Body of pancreas (tissue), 4 donors: ENCODE data around the gene SMO. TPM values are rescaled to one million over a fixed set of nuclear protein-coding genes. Genes with fewer than 3 reads are reported as not detected.

ENCODE experiments used
- ATAC-seq: fragments of 150-250 bp; one replicate; pipeline ENCODE4 v1.9.1; 2016
- DNase-seq, 4 donors: peaks; one replicate each; pipeline ENCODE4 v3.0.0-alpha.2; 2019
- H3K27ac ChIP-seq, 4 donors: fragments of 200-600 bp; sonication (generic); 1 replicate in 3 of 4; 2 replicates in 1 of 4; pipeline versions ENCODE4 v1.5.1 to v1.6.1; 2016 to 2019; ENCODE audit warnings: mild to moderate bottlenecking in 1 of 4, mixed read lengths in 1 of 4, moderate library complexity in 1 of 4
- H3K27me3 ChIP-seq, 2 donors: fragments of 200-600 bp; sonication (generic); one replicate each; pipeline ENCODE4 v1.6.0; 2016; ENCODE audit warnings: mild to moderate bottlenecking in 1 of 2
- H3K36me3 ChIP-seq, 2 donors: fragments of 200-600 bp; sonication (generic); replicated peaks in 1 of 2; 2 replicates each; pipeline ENCODE4 v1.5.1; 2016; ENCODE audit warnings: low read depth in 2 of 2; ENCODE audit not compliant: insufficient read depth in 1 of 2
- H3K4me1 ChIP-seq: fragments of 200-600 bp; sonication (generic); one replicate; pipeline ENCODE4 v1.6.0; 2016
- H3K4me3 ChIP-seq, 2 donors: fragments of 200-600 bp; sonication (generic); 1 replicate in 1 of 2; 2 replicates in 1 of 2; pipeline ENCODE4 v1.5.1; 2016 to 2019
- H3K9me3 ChIP-seq, 3 donors: fragments of 200-600 bp; sonication (generic); 1 replicate in 2 of 3; 2 replicates in 1 of 3; pipeline ENCODE4 v1.5.1; 2016
- POLR2A ChIP-seq, 3 donors: fragments of 450-650 bp; IDR thresholded peaks; one replicate each; pipeline ENCODE4 v1.6.1; 2016; ENCODE audit warnings: antibody characterized with exemption in 3 of 3, mild to moderate bottlenecking in 2 of 3
- WGBS, 2 donors: methylation state at CpG; one replicate each; pipeline ENCODE4 v1.1.5; 2017; 5-methylcytosine and 5-hydroxymethylcytosine counted together
- intact Hi-C: fragments of 100-400 bp; cut with DNase I; formaldehyde crosslinking; loops from one replicate; pipeline ENCODE4 v1.15.1; 2023
- total RNA-seq, 2 donors: library from RNA; depleted of rRNA; stranded (reverse); fragments of >200 nt; gene quantifications; one replicate each; pipeline ENCODE4 v1.1.0, GENCODE V29; 2016
- TF ChIP-seq, protein P1 (sequence below), 7 experiments: fragments of 450-650 bp in 4 of 7; fragments of 200-600 bp in 3 of 7; sonication (generic) in 3 of 7; IDR thresholded peaks; one replicate each; pipeline ENCODE4 v1.5.1; 2016 to 2019; ENCODE audit warnings: antibody characterized with exemption in 7 of 7

The SMO gene
- total RNA-seq = 10 to 100 TPM in 1 of 2 donors, 1 to 10 TPM in 1; 6.5 to 12.2 TPM

DNA sequence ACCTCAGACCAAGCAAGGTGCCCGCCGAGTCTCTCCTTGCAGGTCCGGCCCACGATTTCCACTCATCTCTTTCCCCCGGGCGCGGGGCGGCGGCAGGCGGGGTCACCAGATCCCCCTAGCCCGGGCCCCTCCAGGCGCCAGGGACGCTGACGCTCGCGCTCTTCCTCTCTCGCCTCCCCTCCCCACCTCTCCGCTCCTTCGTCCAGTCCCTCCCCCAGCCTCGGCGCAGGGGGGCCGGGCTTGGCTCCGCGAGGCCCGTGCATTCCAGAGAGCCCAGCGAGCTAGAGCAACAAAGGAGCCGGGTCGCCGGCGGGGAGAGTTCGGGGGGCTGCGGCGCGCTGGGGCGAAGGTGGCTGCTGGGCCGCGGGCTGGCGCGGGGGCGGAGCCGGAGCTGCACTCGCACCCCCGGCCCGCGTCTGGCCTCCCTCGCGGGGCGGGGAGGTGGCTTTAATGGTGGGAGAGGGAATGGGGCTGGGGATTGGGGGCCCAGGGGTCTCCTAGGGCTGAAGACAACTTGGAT lies at the start of gene SMO:
Gene SMO (plus strand): TSS at position 262 of the 520 bp plus-strand sequence. CDS start 519 bp downstream, outside the sequence.
- Histone ChIP-seq H3K4me1 (peaks cover 9% of the 10 kb centered on the region), H3K9me3 (no peaks in the 10 kb centered on the region), H3K27ac (peak within 1 kb of the TSS in 2 of 4 donors; percentile 34 to 55), H3K36me3 (no peaks in the 10 kb centered on the region), H3K4me3 (peak within 1 kb of the TSS; percentile 65 to 86), H3K27me3 (no peaks in the 10 kb centered on the region)
- peak; percentile 83 for ATAC-seq
- peak; percentile 46 to 64 (median 57) for DNase-seq
- 0 to 1% methylated on average over 3 to 48 of the region's 48 CpGs for WGBS, 2 donors
- peak; percentile 18 to 45 (median 36) for TF ChIP-seq POLR2A (IDR thresholded peaks at IDR 0.05)
- TF ChIP-seq, protein P1, sequence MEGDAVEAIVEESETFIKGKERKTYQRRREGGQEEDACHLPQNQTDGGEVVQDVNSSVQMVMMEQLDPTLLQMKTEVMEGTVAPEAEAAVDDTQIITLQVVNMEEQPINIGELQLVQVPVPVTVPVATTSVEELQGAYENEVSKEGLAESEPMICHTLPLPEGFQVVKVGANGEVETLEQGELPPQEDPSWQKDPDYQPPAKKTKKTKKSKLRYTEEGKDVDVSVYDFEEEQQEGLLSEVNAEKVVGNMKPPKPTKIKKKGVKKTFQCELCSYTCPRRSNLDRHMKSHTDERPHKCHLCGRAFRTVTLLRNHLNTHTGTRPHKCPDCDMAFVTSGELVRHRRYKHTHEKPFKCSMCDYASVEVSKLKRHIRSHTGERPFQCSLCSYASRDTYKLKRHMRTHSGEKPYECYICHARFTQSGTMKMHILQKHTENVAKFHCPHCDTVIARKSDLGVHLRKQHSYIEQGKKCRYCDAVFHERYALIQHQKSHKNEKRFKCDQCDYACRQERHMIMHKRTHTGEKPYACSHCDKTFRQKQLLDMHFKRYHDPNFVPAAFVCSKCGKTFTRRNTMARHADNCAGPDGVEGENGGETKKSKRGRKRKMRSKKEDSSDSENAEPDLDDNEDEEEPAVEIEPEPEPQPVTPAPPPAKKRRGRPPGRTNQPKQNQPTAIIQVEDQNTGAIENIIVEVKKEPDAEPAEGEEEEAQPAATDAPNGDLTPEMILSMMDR (IDR thresholded peaks at IDR 0.05) = no peak
- intact Hi-C loops = no loop called here

DNA sequence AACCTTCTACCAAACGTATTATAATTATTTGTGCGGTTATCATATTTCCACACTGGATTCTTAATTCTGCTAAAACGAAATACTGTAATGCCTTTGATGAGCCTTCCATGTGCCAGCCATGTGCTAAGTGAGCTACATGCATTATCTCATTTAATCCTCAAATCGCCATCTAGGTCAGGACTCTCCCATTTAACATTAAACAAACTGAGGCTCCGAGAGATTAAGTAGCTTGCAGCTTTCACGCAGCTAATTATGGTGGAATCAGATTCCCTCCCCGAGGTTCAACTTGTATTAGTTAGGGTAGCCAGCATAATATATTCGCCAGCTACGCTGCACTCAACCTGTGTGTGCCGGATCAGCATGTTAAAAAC lies 44.7 kb upstream of the SMO start:
- no peak for DNase-seq
- WGBS, 2 donors = 28 to 31% methylated on average over 10 of the region's 10 CpGs
- Histone ChIP-seq H3K4me3 (no peak overlapping the region), H3K27me3 (no peaks in the 10 kb centered on the region), H3K36me3 (no peaks in the 10 kb centered on the region), H3K27ac (no peak overlapping the region), H3K4me1 (peaks cover 18% of the 10 kb centered on the region), H3K9me3 (no peaks in the 10 kb centered on the region)
- no peak for TF ChIP-seq POLR2A (IDR thresholded peaks at IDR 0.05)
- TF ChIP-seq, protein P1 (IDR thresholded peaks at IDR 0.05) = no peak
- intact Hi-C loops = no loop called here
- no peak for ATAC-seq

DNA sequence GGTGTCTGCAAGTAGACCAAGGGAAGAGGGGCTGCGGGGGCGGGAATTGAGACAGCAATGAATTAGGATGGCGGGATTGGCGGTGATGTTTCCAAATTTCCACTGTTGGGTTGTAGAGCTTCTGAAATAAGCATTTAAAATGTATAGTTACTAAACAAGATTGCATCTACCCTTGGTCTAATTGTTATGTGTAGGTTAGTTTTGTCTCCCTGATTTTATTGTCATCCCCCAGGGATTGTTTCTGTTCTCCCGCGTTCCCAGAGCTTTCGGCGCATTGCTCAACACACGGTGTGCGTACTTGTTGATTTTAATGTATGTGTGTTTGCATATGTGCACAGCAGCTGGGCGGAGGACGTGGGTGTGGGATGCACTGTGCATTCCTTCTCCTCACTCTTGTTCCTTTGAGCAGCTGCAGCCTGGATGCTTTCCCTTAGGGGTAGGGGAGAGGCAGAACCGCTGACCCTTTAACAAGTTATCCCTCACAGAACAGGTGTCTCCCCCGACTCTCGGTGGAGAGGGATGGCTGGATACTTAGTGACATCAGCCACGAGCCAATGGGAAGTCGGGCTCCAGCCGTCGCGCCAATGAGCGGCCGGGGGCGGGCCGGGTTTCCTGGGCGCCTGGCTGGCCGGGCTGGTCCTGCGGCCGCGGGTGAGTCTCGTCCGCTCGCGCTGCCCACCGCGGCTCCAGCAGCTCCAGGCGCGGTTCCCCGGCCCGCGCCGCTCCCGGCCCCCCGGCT lies 44.2 kb upstream of the SMO start, which contains the start of gene TSPAN33:
Gene TSPAN33 (plus strand): TSS at position 613 of the 739 bp plus-strand sequence. CDS start 274 bp downstream, outside the sequence.
- intact Hi-C loops = no loop called here
- no peak within 1 kb of the TSS for H3K27ac ChIP-seq
- DNase-seq (peak; percentile 81 to 89 (median 85)), ATAC-seq (peak; percentile 97)
- H3K9me3 ChIP-seq = no peaks in the 10 kb centered on the region
- WGBS, 2 donors = 0 to 1% methylated on average over 19 to 26 of the region's 43 CpGs
- TF ChIP-seq POLR2A (IDR thresholded peaks at IDR 0.05) = peak in 1 of 3 donors; percentile 17
- TF ChIP-seq, protein P1 (IDR thresholded peaks at IDR 0.05) = peak in 1 of 7 experiments; percentile 14
- H3K4me1 ChIP-seq = peaks cover 18% of the 10 kb centered on the region
- peak within 1 kb of the TSS; percentile 18 to 84 for H3K4me3 ChIP-seq
- no peaks in the 10 kb centered on the region for H3K36me3 ChIP-seq
- H3K27me3 ChIP-seq = no peaks in the 10 kb centered on the region

DNA sequence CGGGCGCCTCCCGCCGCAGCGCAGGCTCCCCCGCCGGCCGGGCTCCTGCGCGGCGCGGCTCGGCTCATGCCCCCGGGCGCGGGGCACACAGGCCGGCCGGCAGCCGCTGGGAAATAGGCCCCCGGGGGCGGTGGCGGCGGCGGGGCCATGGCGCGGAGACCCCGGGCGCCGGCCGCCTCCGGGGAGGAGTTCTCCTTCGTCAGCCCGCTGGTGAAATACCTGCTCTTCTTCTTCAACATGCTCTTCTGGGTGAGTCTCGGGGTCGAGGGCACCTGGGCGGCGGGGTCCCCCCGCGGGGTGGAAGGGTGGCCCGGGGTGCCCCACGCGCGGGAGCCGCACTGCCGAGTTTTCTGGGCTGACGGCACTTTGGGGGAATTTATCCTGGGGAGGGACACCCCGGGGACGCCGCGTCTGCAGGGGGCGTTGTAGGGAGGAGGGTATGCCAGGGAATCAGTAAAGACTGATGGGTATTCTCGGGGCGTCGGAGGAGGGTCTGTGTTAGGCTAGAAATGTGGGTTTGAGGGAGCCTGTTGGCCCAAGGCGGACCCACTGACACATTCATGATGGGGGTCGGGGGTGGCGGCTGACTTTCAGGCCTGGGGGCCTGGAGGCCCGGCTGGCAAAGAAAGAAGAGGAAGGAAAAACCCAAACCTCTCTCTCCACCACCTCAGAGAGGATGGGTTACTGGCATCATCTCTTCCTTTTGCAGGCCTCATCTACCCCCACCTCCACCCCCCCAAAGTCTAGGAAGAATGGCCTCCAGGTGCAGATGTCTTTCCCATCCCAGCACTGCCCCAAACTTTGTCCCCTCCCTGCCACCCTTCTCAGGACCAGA lies 43.4 kb upstream of the SMO start:
- Histone ChIP-seq H3K4me1 (peaks cover 18% of the 10 kb centered on the region), H3K36me3 (no peaks in the 10 kb centered on the region), H3K27me3 (no peaks in the 10 kb centered on the region), H3K4me3 (peak overlapping the region; percentile 18 to 84), H3K27ac (no peak overlapping the region), H3K9me3 (no peaks in the 10 kb centered on the region)
- peak in 1 of 4 donors; percentile 19 for DNase-seq
- TF ChIP-seq POLR2A (IDR thresholded peaks at IDR 0.05) = peak in 1 of 3 donors; percentile 1
- TF ChIP-seq, protein P1 (IDR thresholded peaks at IDR 0.05) = peak in 3 of 7 experiments; percentile 6 to 23 (median 20)
- ATAC-seq = peak; percentile 6
- intact Hi-C loops = no loop called here
- 4 to 12% methylated on average over 25 to 53 of the region's 58 CpGs for WGBS, 2 donors
